GM12878 (cell line): ENCODE data around the gene NT5C2. TPM values are rescaled to one million over a fixed set of nuclear protein-coding genes. Genes with fewer than 3 reads are reported as not detected.

Experiments used
- ATAC-seq: fragments of 200-7000 bp; cut with Tn5 transposase; 3 replicates; pipeline ENCODE4 v1.9.1; 2020; ENCODE audit warnings: mild to moderate bottlenecking, moderate library complexity
- BruUV-seq: library from RNA; stranded (reverse); fragments of 400-500 nt; replicated peaks from 2 replicates; lab custom pipeline; 2021; lab: Mats Ljungman, UMichigan
- CTCF ChIA-PET: fragments of 300-600 bp; sonication (Branson Sonifier 250); formaldehyde crosslinking; extraction: SDS; loops from one replicate; lab custom pipeline; 2021; ENCODE audit warnings: inconsistent platforms; lab: Yijun Ruan, JAX
- POLR2A ChIA-PET: fragments of 350-600 bp; formaldehyde crosslinking; extraction: SDS; loops from one replicate; lab custom pipeline; 2021; ENCODE audit warnings: inconsistent platforms; lab: Charles Lee
- RAD21 ChIA-PET: fragments of 300-600 bp; sonication (Branson Sonifier 250); formaldehyde crosslinking; loops from one replicate; lab custom pipeline; 2023; ENCODE audit warnings: antibody characterized with exemption; ENCODE audit not compliant: unreplicated experiment; lab: Charles Lee
- SMC1A ChIA-PET: fragments of 300-600 bp; sonication (Branson Sonifier 250); formaldehyde crosslinking; loops from one replicate; lab custom pipeline; 2023; ENCODE audit not compliant: unreplicated experiment, uncharacterized antibody; lab: Charles Lee
- DNase-seq: peaks from one replicate; pipeline ENCODE4 v3.0.0-alpha.2; 2011; ENCODE audit warnings: low read depth, low spot score
- FAIRE-seq: peaks from 3 replicates; lab custom pipeline; 2011; peaks lifted over from hg19 to GRCh38; lab: Jason Lieb, UNC
- H2AFZ ChIP-seq: 2 replicates; pipeline ENCODE4 v1.6.0; 2011; ENCODE audit warnings: low read depth, low read length, control low read depth; ENCODE audit not compliant: control insufficient read depth
- H3K27ac ChIP-seq: 2 replicates; pipeline ENCODE4 v1.5.1; 2011; ENCODE audit warnings: control low read depth; ENCODE audit not compliant: control insufficient read depth, insufficient read depth
- H3K27me3 ChIP-seq, 2 experiments: replicated peaks in 1 of 2; 2 replicates each; pipeline versions ENCODE4 v1.6.0 to v1.6.1; 2011; ENCODE audit warnings: low read length in 1 of 2; ENCODE audit not compliant: control insufficient read depth in 2 of 2, insufficient read depth in 2 of 2
- H3K36me3 ChIP-seq, 2 experiments: 2 replicates each; pipeline ENCODE4 v1.5.1; 2011; ENCODE audit warnings: low read length in 1 of 2; ENCODE audit not compliant: control insufficient read depth in 2 of 2, insufficient read depth in 2 of 2
- H3K4me1 ChIP-seq: 2 replicates; pipeline ENCODE4 v1.6.1; 2011; ENCODE audit warnings: mild to moderate bottlenecking, low read length, moderate library complexity, mixed read lengths; ENCODE audit not compliant: control insufficient read depth, insufficient read depth
- H3K4me2 ChIP-seq: 2 replicates; pipeline ENCODE4 v1.6.0; 2011; ENCODE audit warnings: control low read depth; ENCODE audit not compliant: control insufficient read depth, insufficient read depth
- H3K4me3 ChIP-seq: fragments of 200-600 bp; sonication (generic); 2 replicates; pipeline ENCODE4 v1.5.1; 2016
- H3K79me2 ChIP-seq: 2 replicates; pipeline ENCODE4 v1.6.0; 2011; ENCODE audit warnings: low read length; ENCODE audit not compliant: control insufficient read depth, insufficient read depth
- H3K9ac ChIP-seq: 2 replicates; pipeline ENCODE4 v1.8.0; 2011; ENCODE audit warnings: low read length, control low read depth, mixed read lengths; ENCODE audit not compliant: control insufficient read depth, insufficient read depth
- H3K9me3 ChIP-seq: replicated peaks from 3 replicates; pipeline ENCODE4 v1.5.1; 2011; ENCODE audit warnings: mild to moderate bottlenecking, low read length; ENCODE audit not compliant: control insufficient read depth, insufficient read depth
- H4K20me1 ChIP-seq: 2 replicates; pipeline ENCODE4 v1.6.0; 2011; ENCODE audit not compliant: control insufficient read depth, insufficient read depth
- BRCA1 ChIP-seq: IDR thresholded peaks from 2 replicates; pipeline ENCODE4 v1.6.1; 2011; ENCODE audit warnings: low read depth, low read length, improper control_type of control experiment
- CBFB ChIP-seq: IDR thresholded peaks from 2 replicates; pipeline ENCODE4 v1.6.1; 2016; ENCODE audit warnings: antibody characterized with exemption, low read depth
- CHD4 ChIP-seq: fragments of 200-600 bp; sonication (generic); IDR thresholded peaks from 2 replicates; pipeline ENCODE4 v1.6.1; 2016; ENCODE audit warnings: mild to moderate bottlenecking
- IKZF2 ChIP-seq, 2 experiments: fragments of 450-650 bp; IDR thresholded peaks; 2 replicates each; pipeline ENCODE4 v1.6.1; 2017; ENCODE audit warnings: mild to moderate bottlenecking in 2 of 2, moderate library complexity in 2 of 2
- KDM1A ChIP-seq: fragments of 200-600 bp; sonication (generic); IDR thresholded peaks from 2 replicates; pipeline ENCODE4 v1.6.1; 2016; ENCODE audit warnings: borderline replicate concordance
- NRF1 ChIP-seq: conservative IDR thresholded peaks from 2 replicates; pipeline ENCODE4 v1.6.1; 2011; ENCODE audit warnings: mild to moderate bottlenecking, low read depth, low read length, improper control_type of control experiment
- POLR2AphosphoS5 ChIP-seq: IDR thresholded peaks from 2 replicates; pipeline ENCODE4 v1.6.1; 2011; ENCODE audit warnings: mild to moderate bottlenecking, low read length, inconsistent platforms
- RB1 ChIP-seq: fragments of 450-650 bp; formaldehyde crosslinking; IDR thresholded peaks from 2 replicates; pipeline ENCODE4 v1.6.1; 2017; ENCODE audit warnings: mild to moderate bottlenecking, borderline replicate concordance
- WRNIP1 ChIP-seq: IDR thresholded peaks from 2 replicates; pipeline ENCODE4 v1.6.1; 2011; ENCODE audit warnings: low read depth, low read length, improper control_type of control experiment, borderline replicate concordance
- ZNF207 ChIP-seq: fragments of 450-650 bp; IDR thresholded peaks from 2 replicates; pipeline ENCODE4 v1.6.1; 2014; ENCODE audit warnings: antibody characterized with exemption, mild to moderate bottlenecking, borderline replicate concordance
- ZNF622 ChIP-seq: fragments of 450-650 bp; IDR thresholded peaks from 2 replicates; pipeline ENCODE4 v1.6.1; 2017; ENCODE audit warnings: mild to moderate bottlenecking, inconsistent platforms
- ZSCAN29 ChIP-seq: fragments of 450-650 bp; IDR thresholded peaks from 2 replicates; pipeline ENCODE4 v1.6.1; 2017; ENCODE audit warnings: mild to moderate bottlenecking, moderate library complexity
- WGBS: methylation state at CpG from one replicate; pipeline ENCODE4 v1.1.6; 2016; ENCODE audit warnings: low lambda C conversion rate; ENCODE audit not compliant: insufficient replicate concordance, insufficient coverage; ENCODE audit errors: missing lambda C conversion rate; 5-methylcytosine and 5-hydroxymethylcytosine counted together
- in situ Hi-C: fragments of 300-500 bp; cut with MboI; formaldehyde crosslinking; loops from 9 replicates; pipeline ENCODE4 v1.14.3; 2018; ENCODE audit warnings: mixed read lengths
- intact Hi-C: fragments of 100-400 bp; cut with micrococcal nuclease; formaldehyde crosslinking; loops from one replicate; pipeline ENCODE4 v1.14.2; 2022; ENCODE audit not compliant: unreplicated experiment
- polyA plus RNA-seq, 11 experiments: library from polyadenylated mRNA; depleted of rRNA in 4 of 11; unstranded in 6 of 11; stranded (reverse) in 5 of 11; fragments of >200 nt; fragmentation: Nextera tagmentation in 4 of 11; fragmentation: Illumina TruSeq in 1 of 11; extraction: Ambion mirVana in 4 of 11; extraction: Trizol in 1 of 11; gene quantifications; 1 replicate in 1 of 11; 2 replicates in 10 of 11; pipeline versions ENCODE4 v1.2.1 to v1.2.3, GENCODE V29; 2011 to 2016; ENCODE audit warnings: inconsistent platforms in 2 of 11, missing spikeins in 2 of 11, low read depth in 1 of 11
- total RNA-seq, 4 experiments: library from RNA; depleted of rRNA in 3 of 4; stranded (reverse); fragments of >200 nt in 3 of 4; fragmentation: Illumina TruSeq in 1 of 4; extraction: Trizol in 1 of 4; gene quantifications; 2 replicates each; pipeline versions ENCODE4 v1.2.1 to v1.2.3, GENCODE V29; 2013 to 2021
- TF ChIP-seq, protein P1 (sequence below): fragments of 450-650 bp; IDR thresholded peaks from 2 replicates; pipeline ENCODE4 v1.6.1; 2017; ENCODE audit warnings: low read depth, mild to moderate bottlenecking, moderate library complexity
- TF ChIP-seq, protein P2 (sequence below): IDR thresholded peaks from 2 replicates; pipeline ENCODE4 v1.6.1; 2011; ENCODE audit warnings: borderline replicate concordance, low read depth, mild to moderate bottlenecking, moderate library complexity, low read length; ENCODE audit not compliant: insufficient read depth, poor library complexity, severe bottlenecking
- TF ChIP-seq, protein P3 (sequence below): fragments of 450-650 bp; IDR thresholded peaks from 2 replicates; pipeline ENCODE4 v1.6.1; 2016; ENCODE audit warnings: mild to moderate bottlenecking, moderate library complexity, borderline replicate concordance
- TF ChIP-seq, protein P4 (sequence below): IDR thresholded peaks from 2 replicates; pipeline ENCODE4 v1.6.1; 2011; ENCODE audit warnings: mild to moderate bottlenecking, low read depth, low read length, moderate library complexity; ENCODE audit not compliant: insufficient replicate concordance

The NT5C2 gene
- total and polyA plus RNA-seq, 10 of the 15 experiments (the other 5 are each of a cell fraction or from before 2014, with no cell fraction given) = 15.8 to 70.1 (median 56.0) TPM

DNA sequence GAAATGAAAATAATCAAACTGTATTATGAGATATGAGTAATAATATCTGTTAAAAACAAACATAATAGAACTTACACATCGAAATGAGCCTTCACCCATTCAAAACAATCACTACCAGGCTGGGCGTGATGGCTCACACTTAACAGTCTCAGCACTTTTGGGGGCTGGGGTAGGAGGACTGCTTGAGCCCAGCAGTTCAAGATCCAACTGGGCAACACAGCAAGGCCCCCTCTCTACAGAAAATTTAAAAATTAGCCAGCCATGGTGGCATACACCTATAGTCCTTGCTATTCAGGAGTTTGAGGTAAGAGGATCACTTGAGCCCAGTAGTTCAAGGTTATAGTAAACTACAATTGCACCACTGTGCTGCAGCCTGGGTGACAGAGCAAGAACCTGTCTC lies 75.8 kb downstream of the NT5C2 start (continued):
- TF ChIP-seq ZNF622 = no peak
- no peak for TF ChIP-seq POLR2AphosphoS5
- no peak for TF ChIP-seq IKZF2 (IDR thresholded peaks at IDR 0.05)
- TF ChIP-seq, protein P1, sequence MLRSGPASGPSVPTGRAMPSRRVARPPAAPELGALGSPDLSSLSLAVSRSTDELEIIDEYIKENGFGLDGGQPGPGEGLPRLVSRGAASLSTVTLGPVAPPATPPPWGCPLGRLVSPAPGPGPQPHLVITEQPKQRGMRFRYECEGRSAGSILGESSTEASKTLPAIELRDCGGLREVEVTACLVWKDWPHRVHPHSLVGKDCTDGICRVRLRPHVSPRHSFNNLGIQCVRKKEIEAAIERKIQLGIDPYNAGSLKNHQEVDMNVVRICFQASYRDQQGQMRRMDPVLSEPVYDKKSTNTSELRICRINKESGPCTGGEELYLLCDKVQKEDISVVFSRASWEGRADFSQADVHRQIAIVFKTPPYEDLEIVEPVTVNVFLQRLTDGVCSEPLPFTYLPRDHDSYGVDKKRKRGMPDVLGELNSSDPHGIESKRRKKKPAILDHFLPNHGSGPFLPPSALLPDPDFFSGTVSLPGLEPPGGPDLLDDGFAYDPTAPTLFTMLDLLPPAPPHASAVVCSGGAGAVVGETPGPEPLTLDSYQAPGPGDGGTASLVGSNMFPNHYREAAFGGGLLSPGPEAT = no peak
- no peak for TF ChIP-seq WRNIP1
- no peak for TF ChIP-seq ZSCAN29
- no peak for TF ChIP-seq CBFB
- TF ChIP-seq, protein P2, sequence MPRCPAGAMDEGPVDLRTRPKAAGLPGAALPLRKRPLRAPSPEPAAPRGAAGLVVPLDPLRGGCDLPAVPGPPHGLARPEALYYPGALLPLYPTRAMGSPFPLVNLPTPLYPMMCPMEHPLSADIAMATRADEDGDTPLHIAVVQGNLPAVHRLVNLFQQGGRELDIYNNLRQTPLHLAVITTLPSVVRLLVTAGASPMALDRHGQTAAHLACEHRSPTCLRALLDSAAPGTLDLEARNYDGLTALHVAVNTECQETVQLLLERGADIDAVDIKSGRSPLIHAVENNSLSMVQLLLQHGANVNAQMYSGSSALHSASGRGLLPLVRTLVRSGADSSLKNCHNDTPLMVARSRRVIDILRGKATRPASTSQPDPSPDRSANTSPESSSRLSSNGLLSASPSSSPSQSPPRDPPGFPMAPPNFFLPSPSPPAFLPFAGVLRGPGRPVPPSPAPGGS = no peak
- TF ChIP-seq, all 136 proteins: peak for 0

DNA sequence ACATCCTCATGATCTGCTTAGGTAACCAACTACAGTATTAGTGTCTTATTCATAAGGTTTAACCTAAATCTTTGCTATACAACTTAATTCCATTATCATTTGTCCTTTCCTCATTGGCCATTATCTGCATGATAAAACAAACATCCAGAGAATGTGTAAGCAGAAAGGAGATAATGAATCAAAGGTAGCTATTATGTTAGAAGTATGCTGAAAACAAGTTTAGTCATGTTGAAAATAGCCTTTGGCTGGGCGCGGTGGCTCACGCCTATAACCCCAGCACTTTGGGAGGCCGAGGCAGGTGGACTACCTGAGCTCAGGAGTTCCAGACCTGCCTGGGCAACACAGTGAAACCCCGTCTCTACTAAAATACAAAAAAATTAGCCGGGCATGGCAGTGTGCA lies 78.2 kb downstream of the NT5C2 start:
- BruUV-seq = no TSS peak
- WGBS = 94% methylated on average over 6 of the region's 6 CpGs
- TF ChIP-seq NRF1 = no peak
- TF ChIP-seq, protein P3, sequence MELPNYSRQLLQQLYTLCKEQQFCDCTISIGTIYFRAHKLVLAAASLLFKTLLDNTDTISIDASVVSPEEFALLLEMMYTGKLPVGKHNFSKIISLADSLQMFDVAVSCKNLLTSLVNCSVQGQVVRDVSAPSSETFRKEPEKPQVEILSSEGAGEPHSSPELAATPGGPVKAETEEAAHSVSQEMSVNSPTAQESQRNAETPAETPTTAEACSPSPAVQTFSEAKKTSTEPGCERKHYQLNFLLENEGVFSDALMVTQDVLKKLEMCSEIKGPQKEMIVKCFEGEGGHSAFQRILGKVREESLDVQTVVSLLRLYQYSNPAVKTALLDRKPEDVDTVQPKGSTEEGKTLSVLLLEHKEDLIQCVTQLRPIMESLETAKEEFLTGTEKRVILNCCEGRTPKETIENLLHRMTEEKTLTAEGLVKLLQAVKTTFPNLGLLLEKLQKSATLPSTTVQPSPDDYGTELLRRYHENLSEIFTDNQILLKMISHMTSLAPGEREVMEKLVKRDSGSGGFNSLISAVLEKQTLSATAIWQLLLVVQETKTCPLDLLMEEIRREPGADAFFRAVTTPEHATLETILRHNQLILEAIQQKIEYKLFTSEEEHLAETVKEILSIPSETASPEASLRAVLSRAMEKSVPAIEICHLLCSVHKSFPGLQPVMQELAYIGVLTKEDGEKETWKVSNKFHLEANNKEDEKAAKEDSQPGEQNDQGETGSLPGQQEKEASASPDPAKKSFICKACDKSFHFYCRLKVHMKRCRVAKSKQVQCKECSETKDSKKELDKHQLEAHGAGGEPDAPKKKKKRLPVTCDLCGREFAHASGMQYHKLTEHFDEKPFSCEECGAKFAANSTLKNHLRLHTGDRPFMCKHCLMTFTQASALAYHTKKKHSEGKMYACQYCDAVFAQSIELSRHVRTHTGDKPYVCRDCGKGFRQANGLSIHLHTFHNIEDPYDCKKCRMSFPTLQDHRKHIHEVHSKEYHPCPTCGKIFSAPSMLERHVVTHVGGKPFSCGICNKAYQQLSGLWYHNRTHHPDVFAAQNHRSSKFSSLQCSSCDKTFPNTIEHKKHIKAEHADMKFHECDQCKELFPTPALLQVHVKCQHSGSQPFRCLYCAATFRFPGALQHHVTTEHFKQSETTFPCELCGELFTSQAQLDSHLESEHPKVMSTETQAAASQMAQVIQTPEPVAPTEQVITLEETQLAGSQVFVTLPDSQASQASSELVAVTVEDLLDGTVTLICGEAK = no peak
- TF ChIP-seq, protein P4, sequence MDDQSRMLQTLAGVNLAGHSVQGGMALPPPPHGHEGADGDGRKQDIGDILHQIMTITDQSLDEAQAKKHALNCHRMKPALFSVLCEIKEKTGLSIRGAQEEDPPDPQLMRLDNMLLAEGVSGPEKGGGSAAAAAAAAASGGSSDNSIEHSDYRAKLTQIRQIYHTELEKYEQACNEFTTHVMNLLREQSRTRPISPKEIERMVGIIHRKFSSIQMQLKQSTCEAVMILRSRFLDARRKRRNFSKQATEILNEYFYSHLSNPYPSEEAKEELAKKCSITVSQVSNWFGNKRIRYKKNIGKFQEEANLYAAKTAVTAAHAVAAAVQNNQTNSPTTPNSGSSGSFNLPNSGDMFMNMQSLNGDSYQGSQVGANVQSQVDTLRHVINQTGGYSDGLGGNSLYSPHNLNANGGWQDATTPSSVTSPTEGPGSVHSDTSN = no peak
- no peak for TF ChIP-seq KDM1A
- TF ChIP-seq BRCA1 = no peak
- TF ChIP-seq RB1 = no peak
- no peak for TF ChIP-seq CHD4
- TF ChIP-seq ZNF207 = no peak

More for the DNA sequence above, 78.2 kb downstream of the NT5C2 start:
- RAD21 ChIA-PET = interaction anchor here (1.0 kb wide), 1 partner anchor 78 kb away, joined by 3 read pairs; no protein-coding TSS in a partner anchor
- Histone ChIP-seq H3K9me3 (no peaks in the 10 kb centered on the region), H3K79me2 (peaks cover 5% of the 10 kb centered on the region), H4K20me1 (no peaks in the 10 kb centered on the region), H3K36me3 (no peaks in the 10 kb centered on the region), H3K4me3 (no peak overlapping the region), H3K9ac (no peak overlapping the region), H2AFZ (no peak overlapping the region), H3K4me1 (peaks cover 36% of the 10 kb centered on the region), H3K27me3 (no peaks in the 10 kb centered on the region), H3K4me2 (no peak overlapping the region), H3K27ac (no peak overlapping the region)
- POLR2A ChIA-PET = no interaction called here
- SMC1A ChIA-PET = no interaction called here
- DNase-seq = no peak
- FAIRE-seq = no peak
- CTCF ChIA-PET = interaction anchor here (1.6 kb wide), 1 partner anchor 11 kb away, joined by 3 read pairs; no protein-coding TSS in a partner anchor
- in situ Hi-C loops (no loop called here), intact Hi-C loops (no loop called here)
- ATAC-seq = no peak
